HG02763 (cell line): ENCODE results near the gene LTBP1.
"Not testable (repeated sequence)": the region's sequence is repeated elsewhere in the genome, so short reads cannot be mapped to it uniquely, and the experiment has no call there.

Experiments used
- ATAC-seq: cut with Tn5 transposase; IDR thresholded peaks from one replicate; pipeline ENCODE4 v1.9.1; 2021; ENCODE audit warnings: mild to moderate bottlenecking, moderate library complexity; ENCODE audit not compliant: unreplicated experiment

The LTBP1 gene

GRCh38 chr2:33215299-33215698, 268.5 kb downstream of the LTBP1 start:
- ATAC-seq, result no peak

DNA sequence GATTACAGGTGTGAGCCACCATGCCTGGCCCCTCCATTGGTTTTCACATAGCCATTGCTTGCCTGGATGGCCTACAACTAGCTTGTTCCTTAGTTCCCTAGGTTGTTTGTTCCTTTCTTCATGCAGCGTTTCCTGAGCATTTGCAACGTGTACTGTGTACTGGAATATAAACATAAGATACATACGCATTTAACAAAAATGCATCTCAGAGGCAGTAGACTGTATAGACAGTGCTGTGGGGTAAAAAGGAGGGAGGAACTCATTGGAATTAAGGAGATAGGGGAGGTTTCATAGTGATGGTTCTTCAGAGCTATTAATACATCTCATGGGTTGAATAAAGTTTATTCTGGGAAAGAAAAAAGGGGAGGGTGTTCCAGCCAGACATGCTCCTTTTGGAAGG, 269.2 kb downstream of the LTBP1 start:
- no peak for ATAC-seq

GRCh38 chr2:33216508-33217182, 269.9 kb downstream of the LTBP1 start:
- ATAC-seq, result no peak

- ATAC-seq, result no peak
These were observed 270.7 kb downstream of the LTBP1 start for GRCh38 chr2:33217406-33217805.

GRCh38 chr2:33219114-33219513, 272.4 kb downstream of the LTBP1 start:
- ATAC-seq, result no peak

GRCh38 chr2:33219850-33220275, 273.1 kb downstream of the LTBP1 start:
- ATAC-seq, result no peak

GRCh38 chr2:33220533-33220932, 273.8 kb downstream of the LTBP1 start:
- no peak for ATAC-seq

DNA sequence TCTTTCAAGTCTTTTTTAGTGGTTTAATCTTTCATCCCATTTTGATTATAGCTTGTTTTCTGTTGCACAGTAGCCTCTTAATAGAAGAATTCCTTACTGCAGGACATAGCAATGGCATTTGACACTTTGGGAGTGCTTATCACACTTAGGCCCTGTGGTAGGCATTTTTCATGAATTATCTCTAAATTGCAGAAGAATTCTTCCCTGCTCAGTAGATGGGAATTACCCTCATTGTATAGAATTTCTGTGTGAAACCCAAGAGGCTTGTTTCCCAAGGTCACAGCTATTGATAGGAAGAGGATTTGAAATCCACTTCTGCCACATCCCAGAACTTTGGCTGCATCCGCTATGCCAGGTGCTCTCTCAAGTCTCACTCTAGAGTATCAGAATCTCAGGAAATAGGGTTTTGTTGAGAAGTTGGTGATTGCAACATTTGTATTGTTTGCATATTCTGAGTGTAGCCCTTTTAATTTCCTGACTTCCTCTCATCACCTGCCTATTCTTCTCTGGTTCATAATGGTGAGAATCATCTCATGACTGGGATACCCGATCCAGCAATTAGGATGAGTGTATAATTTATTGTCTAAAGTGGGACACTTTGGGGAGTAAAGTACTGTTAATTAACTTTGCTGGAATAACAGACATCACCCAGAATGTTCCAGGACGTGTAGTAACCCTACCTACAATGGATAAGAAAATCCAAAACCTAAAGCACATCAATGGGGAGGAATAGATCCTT, 274.5 kb downstream of the LTBP1 start:
- no peak for ATAC-seq

DNA sequence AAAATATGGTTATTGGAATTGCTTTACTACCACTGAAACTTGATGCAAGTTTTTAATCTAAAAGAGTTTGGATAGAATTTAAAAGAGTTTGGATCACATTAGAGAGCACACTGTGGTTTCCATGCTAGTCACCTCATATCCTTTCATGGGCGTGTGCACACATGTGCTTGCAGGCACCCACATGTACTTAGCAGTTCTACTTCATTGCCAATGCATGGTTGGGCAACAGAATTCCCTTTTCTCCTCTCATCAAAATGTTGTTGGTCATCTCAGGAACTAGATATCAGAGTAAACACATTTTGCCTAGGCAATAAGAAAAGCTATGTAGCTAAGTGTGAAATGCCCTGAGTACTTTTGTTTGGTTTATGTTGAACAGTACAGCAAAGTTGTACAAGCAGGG, 275.6 kb downstream of the LTBP1 start:
- ATAC-seq, result no peak

- ATAC-seq, result no peak
These were observed 277.1 kb downstream of the LTBP1 start for GRCh38 chr2:33223856-33224255.

- ATAC-seq, result no peak
These were observed 278.6 kb downstream of the LTBP1 start for GRCh38 chr2:33225350-33225749.

DNA sequence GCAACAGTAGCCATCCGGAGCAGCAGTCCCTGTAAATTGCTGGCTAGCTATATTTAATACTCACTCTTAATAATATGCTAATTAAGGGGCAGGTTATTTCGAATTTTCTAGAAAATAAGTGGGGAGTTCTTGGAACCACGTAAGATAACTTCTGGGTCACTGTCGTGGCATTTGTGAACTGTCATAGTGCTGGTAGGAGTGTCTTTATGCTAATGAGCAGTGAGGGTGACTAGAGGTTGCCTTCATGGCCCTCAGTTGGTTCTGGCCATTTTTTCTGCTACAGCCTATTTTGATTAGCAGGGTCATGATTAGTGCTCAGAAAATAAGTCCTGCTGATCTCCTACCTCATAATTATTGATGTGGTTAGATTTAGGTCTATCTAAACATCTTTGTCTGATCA, 279.8 kb downstream of the LTBP1 start:
- ATAC-seq, result no peak

DNA sequence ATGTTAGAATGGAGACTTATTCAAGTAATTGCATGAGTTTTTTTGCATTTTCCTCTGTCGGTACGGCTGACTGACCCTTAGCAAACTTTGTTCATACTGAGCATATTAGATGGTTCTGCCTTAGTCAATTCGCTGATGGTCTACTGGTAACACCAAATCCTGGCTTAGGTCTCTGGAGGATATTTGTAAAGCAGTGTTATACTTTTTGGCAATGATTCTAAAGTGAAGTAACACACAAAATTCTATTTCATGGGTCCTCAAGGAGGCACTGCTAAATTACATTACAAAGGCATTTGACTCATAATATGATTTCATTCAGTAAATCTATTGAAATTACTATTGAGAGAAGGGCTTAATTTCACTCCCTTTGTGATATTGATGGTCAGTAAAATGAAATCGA, 282.9 kb downstream of the LTBP1 start:
- ATAC-seq, result no peak

DNA sequence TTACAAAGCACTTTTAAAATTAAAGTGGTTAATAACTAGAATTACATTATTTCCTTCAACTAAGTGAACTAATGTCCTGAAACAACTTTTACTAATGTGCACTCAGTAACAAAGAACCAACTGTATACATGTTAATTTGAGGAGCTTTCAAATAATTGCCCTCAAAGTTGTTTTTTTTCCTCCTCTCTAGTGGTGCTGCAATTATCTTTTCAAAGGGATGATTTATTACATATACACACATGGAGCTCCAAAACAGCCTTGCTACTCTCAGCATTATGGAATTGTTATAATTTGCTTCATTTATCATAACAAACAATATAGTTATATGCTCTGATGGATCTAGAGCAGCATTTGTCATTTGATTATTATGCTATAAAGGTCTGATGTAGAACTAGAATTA, 283.4 kb downstream of the LTBP1 start:
- ATAC-seq, result no peak

DNA sequence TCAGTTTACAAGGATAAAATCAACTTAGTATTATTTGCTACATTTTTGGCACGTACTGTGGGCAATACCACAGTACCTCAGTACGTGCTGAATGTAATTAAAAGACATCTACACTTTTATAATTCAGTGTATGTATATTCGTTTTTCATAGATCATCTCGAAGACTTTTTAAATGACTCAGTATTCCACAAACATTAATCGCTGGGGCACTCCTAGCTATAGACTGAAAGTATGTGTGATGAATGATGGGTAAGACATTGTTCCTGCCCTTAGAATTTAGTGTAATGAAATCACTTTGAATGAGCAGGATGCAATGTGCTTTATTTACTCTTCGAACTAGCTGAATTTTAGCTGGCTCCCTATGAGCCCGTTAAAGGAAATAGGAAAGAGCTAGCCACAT, 284.1 kb downstream of the LTBP1 start:
- no peak for ATAC-seq

DNA sequence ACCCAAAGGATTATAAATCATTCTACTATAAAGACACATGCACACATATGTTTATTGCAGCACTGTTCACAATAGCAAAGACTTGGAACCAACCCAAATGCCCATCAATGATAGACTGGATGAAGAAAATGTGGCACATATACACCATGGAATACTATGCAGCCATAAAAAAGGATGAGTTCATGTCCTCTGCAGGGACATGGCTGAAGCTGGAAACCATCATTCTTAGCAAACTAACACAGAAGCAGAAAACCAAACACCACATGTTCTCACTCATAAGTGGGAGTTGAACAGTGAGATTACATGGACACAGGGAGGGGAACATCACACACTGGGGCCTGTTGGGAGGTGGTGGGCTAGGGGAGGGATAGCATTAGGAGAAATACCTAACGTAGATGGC, 288.8 kb downstream of the LTBP1 start:
- ATAC-seq, result not testable (repeated sequence)

DNA sequence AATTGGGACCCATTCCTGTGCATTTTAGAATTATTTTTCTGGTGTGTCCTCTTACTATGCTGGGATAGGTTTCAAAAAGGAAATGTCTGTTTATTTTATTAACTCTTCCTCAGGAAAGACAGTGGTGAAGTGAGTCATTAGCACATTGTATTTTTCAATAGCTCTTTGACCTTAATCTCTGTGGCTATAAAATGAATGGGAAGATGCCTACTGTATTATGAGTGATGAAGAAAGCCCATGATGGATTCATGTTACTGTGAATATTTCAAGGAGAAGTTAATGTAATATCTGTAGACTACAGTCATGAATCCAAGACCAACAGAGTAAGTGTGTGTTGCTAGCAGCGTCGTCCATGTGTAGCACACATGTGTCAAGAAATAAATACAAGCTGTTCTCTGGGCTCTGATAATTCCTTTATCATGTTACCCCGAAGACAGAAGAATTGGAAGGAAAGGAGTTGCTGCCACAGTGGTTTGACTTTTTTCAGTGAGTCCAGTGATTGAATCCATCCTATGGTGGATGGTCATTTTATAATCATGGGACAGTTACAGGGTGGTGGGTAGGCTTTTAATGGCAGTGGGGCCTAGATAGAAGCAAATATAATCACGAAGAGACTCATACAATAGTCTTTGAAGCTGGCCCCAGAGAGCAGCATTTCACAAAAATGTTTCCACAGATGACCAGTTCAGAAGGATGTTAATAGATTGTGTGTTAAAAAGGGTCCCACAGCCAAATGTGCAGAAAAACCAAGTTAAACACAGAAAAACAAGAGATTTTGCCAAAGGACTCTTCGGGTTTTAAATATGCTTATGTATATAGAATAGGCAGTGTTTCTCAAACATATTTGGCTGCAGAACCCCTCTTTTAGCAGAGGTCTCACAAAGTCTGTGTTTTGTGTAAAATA, 290.0 kb downstream of the LTBP1 start:
- ATAC-seq, result no peak

DNA sequence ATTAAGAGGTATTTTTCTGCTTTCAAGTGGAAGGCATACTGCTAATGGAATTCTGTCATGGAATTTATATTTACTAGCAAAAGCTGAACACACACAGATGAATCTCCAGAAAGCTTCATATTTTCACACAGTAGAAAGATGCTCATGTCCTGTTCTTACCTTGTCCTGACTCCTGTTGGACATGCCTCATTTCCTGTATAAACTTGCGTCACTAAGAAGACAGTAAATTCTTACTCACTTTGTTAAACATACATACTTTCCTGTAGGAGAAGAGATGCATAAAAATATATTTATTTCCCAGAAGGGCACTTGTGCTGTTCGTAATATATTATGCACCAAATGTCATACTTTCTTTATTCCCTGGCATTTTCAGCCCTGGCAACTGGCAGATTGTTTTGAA, 291.4 kb downstream of the LTBP1 start:
- ATAC-seq, result no peak

DNA sequence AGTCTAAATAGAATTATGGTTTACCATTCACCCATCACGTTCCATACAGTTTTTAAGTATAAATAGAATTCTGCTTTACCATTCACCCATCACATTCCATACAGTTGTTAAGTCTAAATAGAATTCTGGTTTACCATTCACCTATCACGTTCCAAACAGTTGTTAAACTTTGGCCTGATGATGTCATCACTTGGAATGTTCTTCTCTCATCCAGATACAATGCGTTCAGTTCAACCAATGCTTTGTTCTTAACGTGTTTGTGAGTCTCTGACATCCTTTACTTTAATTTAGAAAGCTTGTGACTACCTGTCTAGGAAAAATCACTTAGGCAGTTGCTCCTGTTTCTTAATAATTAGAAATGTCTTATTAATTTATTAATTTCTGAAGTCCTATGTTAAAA, 293.4 kb downstream of the LTBP1 start:
- no peak for ATAC-seq

GRCh38 chr2:33241072-33241471, 294.3 kb downstream of the LTBP1 start:
- ATAC-seq, result no peak

DNA sequence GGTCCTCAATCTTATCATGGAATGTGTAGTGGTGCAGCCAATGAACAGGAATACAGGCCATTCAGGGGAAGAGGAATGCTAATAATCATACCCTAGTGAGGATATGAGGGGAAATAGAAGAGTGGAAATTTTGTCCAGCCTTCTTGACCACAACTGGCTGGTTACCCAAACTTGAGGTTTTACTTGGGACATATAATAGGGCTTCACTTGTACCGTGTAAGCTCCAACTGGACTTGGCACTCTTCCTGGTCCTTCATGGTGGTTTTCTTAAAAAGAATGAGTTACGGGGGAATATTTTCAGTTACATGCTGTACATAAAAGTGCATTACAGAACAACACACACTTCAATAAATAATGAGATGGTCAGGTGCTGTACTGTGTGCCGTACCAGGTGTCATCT, 294.8 kb downstream of the LTBP1 start:
- ATAC-seq, result no peak

- ATAC-seq, result no peak
These were observed 296.1 kb downstream of the LTBP1 start for GRCh38 chr2:33242845-33243244.
